ENCODE results near the gene PLGRKT. TPM values are rescaled to one million over a fixed set of nuclear protein-coding genes. Genes with fewer than 3 reads are reported as not detected.
"Not testable (repeated sequence)": the region's sequence is repeated elsewhere in the genome, so short reads cannot be mapped to it uniquely, and the experiment has no call there.

Gene PLGRKT
- total and polyA plus RNA-seq, 4 donors = 11.7 to 28.4 (median 22.2) TPM

DNA sequence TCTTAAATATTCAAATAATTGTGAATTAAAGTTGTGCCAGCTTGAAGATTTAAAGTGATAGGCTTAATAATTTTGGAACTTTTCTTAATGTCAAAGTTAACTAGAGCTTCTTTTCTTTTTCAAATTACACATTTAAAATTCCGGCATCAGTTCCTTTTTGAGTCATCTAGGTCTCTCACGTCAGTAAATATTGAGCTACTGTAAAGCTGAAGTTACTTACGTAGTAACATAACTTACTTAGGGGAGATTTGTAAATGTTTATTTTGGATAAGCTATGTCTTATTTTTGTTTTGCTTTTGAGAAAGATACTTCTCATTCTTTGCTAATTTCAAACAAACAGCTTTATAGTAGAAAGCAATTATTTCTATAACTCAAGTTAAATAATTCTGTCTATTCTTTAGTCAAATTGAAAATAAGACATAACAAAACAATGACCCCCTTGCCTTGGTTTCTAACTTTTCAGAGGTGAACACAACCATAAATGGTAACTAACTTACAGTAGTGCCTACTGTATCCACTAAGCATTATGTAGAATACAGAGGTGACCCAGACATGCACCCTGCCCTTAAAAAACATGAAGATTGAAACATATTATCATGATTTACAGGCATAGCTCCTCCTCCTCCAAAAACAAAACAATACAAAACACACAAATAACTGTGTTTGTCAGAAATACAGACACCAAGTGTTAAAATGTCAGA, 42.4 kb upstream of the PLGRKT start:
- ATAC-seq (ENCODE audit: insufficient read depth, low FRiP score) (no peak), DNase-seq (no peak)
- no peak overlapping the region for H3K4me3 ChIP-seq
- H3K4me1 ChIP-seq (ENCODE audit: control insufficient read depth in 5 of 5, insufficient read depth in 5 of 5, low read length in 5 of 5) = no peaks in the 10 kb centered on the region
- no peaks in the 10 kb centered on the region for H3K36me3 ChIP-seq (ENCODE audit: control insufficient read depth in 4 of 4, insufficient read depth in 4 of 4, low read length in 4 of 4)
- no peaks in the 10 kb centered on the region for H3K9me3 ChIP-seq (ENCODE audit: control insufficient read depth in 4 of 4, insufficient read depth in 3 of 4, low read length in 3 of 4)
- H3K27me3 ChIP-seq (ENCODE audit: control insufficient read depth in 3 of 3, insufficient read depth in 3 of 3, low read length in 2 of 3) = no peaks in the 10 kb centered on the region
- H3K9ac ChIP-seq (ENCODE audit: insufficient read depth in 1 of 2, low read length in 2 of 2) = no peak overlapping the region
- WGBS, 2 donors = 74 to 90% methylated on average over 3 of the region's 3 CpGs
- H3K27ac ChIP-seq (ENCODE audit: low read depth in 1 of 2, low read length in 1 of 2) = no peak overlapping the region
- TF ChIP-seq, protein P1, sequence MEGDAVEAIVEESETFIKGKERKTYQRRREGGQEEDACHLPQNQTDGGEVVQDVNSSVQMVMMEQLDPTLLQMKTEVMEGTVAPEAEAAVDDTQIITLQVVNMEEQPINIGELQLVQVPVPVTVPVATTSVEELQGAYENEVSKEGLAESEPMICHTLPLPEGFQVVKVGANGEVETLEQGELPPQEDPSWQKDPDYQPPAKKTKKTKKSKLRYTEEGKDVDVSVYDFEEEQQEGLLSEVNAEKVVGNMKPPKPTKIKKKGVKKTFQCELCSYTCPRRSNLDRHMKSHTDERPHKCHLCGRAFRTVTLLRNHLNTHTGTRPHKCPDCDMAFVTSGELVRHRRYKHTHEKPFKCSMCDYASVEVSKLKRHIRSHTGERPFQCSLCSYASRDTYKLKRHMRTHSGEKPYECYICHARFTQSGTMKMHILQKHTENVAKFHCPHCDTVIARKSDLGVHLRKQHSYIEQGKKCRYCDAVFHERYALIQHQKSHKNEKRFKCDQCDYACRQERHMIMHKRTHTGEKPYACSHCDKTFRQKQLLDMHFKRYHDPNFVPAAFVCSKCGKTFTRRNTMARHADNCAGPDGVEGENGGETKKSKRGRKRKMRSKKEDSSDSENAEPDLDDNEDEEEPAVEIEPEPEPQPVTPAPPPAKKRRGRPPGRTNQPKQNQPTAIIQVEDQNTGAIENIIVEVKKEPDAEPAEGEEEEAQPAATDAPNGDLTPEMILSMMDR (IDR thresholded peaks at IDR 0.05; ENCODE audit: control extremely low read depth, extremely low read depth) = no peak

DNA sequence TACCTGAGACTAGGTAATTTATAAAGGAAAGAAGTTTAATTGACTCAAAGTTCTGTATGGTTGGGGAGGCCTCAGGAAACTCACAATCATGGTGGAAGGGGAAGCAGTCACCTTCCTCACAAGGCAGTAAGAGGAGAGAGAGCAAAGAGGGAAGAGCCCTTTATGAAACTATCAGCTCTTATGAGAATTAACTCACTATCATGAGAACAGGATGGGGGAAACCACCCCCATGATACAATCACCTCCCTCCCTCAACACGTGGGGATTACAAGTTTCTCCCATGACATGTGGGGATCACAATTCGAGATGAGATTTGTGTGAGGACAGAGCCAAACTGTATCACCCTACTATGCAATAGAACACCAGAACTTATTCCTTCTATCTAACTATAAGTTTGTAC, 40.5 kb upstream of the PLGRKT start:
- no peak for ATAC-seq (ENCODE audit: insufficient read depth, low FRiP score)
- Histone ChIP-seq H3K36me3 (ENCODE audit: control insufficient read depth in 4 of 4, insufficient read depth in 4 of 4, low read length in 4 of 4) (no peaks in the 10 kb centered on the region), H3K27me3 (ENCODE audit: control insufficient read depth in 3 of 3, insufficient read depth in 3 of 3, low read length in 2 of 3) (no peaks in the 10 kb centered on the region), H3K27ac (ENCODE audit: low read depth in 1 of 2, low read length in 1 of 2) (no peak overlapping the region), H3K9me3 (ENCODE audit: control insufficient read depth in 4 of 4, insufficient read depth in 3 of 4, low read length in 3 of 4) (no peaks in the 10 kb centered on the region), H3K4me1 (ENCODE audit: control insufficient read depth in 5 of 5, insufficient read depth in 5 of 5, low read length in 5 of 5) (no peaks in the 10 kb centered on the region), H3K9ac (ENCODE audit: insufficient read depth in 1 of 2, low read length in 2 of 2) (no peak overlapping the region), H3K4me3 (no peak overlapping the region)
- DNase-seq = no peak
- 68 to 74% methylated on average over 2 of the region's 2 CpGs for whole genome bisulfite sequencing, 2 donors
- TF ChIP-seq, protein P1 (IDR thresholded peaks at IDR 0.05; ENCODE audit: control extremely low read depth, extremely low read depth) = no peak

DNA sequence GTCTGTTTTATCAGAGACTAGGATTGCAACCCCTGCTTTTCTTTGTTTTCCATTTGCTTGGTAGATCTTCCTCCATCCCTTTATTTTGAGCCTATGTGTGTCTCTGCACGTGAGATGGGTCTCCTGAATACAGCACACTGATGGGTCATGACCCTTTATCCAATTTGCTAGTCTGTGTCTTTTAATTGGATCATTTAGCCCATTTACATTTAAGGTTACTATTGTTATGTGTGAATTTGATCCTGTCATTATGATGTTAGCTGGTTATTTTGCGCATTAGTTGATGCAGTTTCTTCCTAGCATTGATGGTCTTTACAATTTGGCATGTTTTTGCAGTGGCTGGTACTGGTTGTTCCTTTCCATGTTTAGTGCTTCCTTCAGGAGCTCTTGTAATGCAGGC, 37.9 kb upstream of the PLGRKT start:
- not testable (repeated sequence) for ATAC-seq (ENCODE audit: insufficient read depth, low FRiP score); H3K9me3 ChIP-seq (ENCODE audit: control insufficient read depth in 4 of 4, insufficient read depth in 3 of 4, low read length in 3 of 4); H3K9ac ChIP-seq (ENCODE audit: insufficient read depth in 1 of 2, low read length in 2 of 2); DNase-seq; H3K4me3 ChIP-seq; H3K27ac ChIP-seq (ENCODE audit: low read depth in 1 of 2, low read length in 1 of 2); H3K4me1 ChIP-seq (ENCODE audit: control insufficient read depth in 5 of 5, insufficient read depth in 5 of 5, low read length in 5 of 5); H3K27me3 ChIP-seq (ENCODE audit: control insufficient read depth in 3 of 3, insufficient read depth in 3 of 3, low read length in 2 of 3); H3K36me3 ChIP-seq (ENCODE audit: control insufficient read depth in 4 of 4, insufficient read depth in 4 of 4, low read length in 4 of 4)
- 89 to 95% methylated on average over 2 of the region's 2 CpGs for WGBS, 2 donors

DNA sequence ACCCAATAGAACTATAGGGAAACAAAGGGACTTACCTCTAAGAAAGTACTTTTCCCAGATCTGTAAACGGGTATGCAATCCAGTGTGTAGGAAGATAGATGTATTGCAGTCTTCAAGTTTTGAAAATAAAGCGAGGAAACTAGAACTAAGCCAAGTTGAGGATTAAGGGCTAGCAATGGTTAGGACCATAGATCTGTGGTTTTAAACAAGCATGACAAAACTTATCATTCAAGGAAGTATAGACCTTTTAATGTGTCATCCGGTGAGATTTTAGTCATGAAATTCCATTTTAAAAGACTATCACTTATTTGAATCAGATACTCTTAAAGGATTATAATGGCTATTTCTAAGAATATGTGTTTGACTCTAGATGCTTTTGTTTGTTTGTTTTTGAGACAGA, 33.1 kb upstream of the PLGRKT start:
- H3K9me3 ChIP-seq (ENCODE audit: control insufficient read depth in 4 of 4, insufficient read depth in 3 of 4, low read length in 3 of 4) = no peaks in the 10 kb centered on the region
- H3K9ac ChIP-seq (ENCODE audit: insufficient read depth in 1 of 2, low read length in 2 of 2) = no peak overlapping the region
- H3K4me3 ChIP-seq = no peak overlapping the region
- ATAC-seq (ENCODE audit: insufficient read depth, low FRiP score) (no peak), DNase-seq (no peak)
- H3K4me1 ChIP-seq (ENCODE audit: control insufficient read depth in 5 of 5, insufficient read depth in 5 of 5, low read length in 5 of 5) = no peaks in the 10 kb centered on the region
- H3K36me3 ChIP-seq (ENCODE audit: control insufficient read depth in 4 of 4, insufficient read depth in 4 of 4, low read length in 4 of 4) = peaks cover 0 to 13% (median 3%) of the 10 kb centered on the region in 4 donors
- 88 to 95% methylated on average over 3 of the region's 3 CpGs for WGBS, 2 donors
- H3K27me3 ChIP-seq (ENCODE audit: control insufficient read depth in 3 of 3, insufficient read depth in 3 of 3, low read length in 2 of 3) = no peaks in the 10 kb centered on the region
- H3K27ac ChIP-seq (ENCODE audit: low read depth in 1 of 2, low read length in 1 of 2) = no peak overlapping the region
- TF ChIP-seq, protein P1 (IDR thresholded peaks at IDR 0.05; ENCODE audit: control extremely low read depth, extremely low read depth) = no peak
